GM12878 (cell line): ENCODE data around the gene IQGAP2. TPM values are rescaled to one million over a fixed set of nuclear protein-coding genes. Genes with fewer than 3 reads are reported as not detected.

Source experiments
- ATAC-seq: fragments of 200-7000 bp; cut with Tn5 transposase; 3 replicates; pipeline ENCODE4 v1.9.1; 2020; ENCODE audit warnings: mild to moderate bottlenecking, moderate library complexity
- BruUV-seq: library from RNA; stranded (reverse); fragments of 400-500 nt; replicated peaks from 2 replicates; lab custom pipeline; 2021; lab: Mats Ljungman, UMichigan
- CTCF ChIA-PET: fragments of 300-600 bp; sonication (Branson Sonifier 250); formaldehyde crosslinking; extraction: SDS; loops from one replicate; lab custom pipeline; 2021; ENCODE audit warnings: inconsistent platforms; lab: Yijun Ruan, JAX
- POLR2A ChIA-PET: fragments of 350-600 bp; formaldehyde crosslinking; extraction: SDS; loops from one replicate; lab custom pipeline; 2021; ENCODE audit warnings: inconsistent platforms; lab: Charles Lee
- RAD21 ChIA-PET: fragments of 300-600 bp; sonication (Branson Sonifier 250); formaldehyde crosslinking; loops from one replicate; lab custom pipeline; 2023; ENCODE audit warnings: antibody characterized with exemption; ENCODE audit not compliant: unreplicated experiment; lab: Charles Lee
- SMC1A ChIA-PET: fragments of 300-600 bp; sonication (Branson Sonifier 250); formaldehyde crosslinking; loops from one replicate; lab custom pipeline; 2023; ENCODE audit not compliant: unreplicated experiment, uncharacterized antibody; lab: Charles Lee
- DNase-seq: peaks from one replicate; pipeline ENCODE4 v3.0.0-alpha.2; 2011; ENCODE audit warnings: low read depth, low spot score
- FAIRE-seq: peaks from 3 replicates; lab custom pipeline; 2011; peaks lifted over from hg19 to GRCh38; lab: Jason Lieb, UNC
- H2AFZ ChIP-seq: 2 replicates; pipeline ENCODE4 v1.6.0; 2011; ENCODE audit warnings: low read depth, low read length, control low read depth; ENCODE audit not compliant: control insufficient read depth
- H3K27ac ChIP-seq: 2 replicates; pipeline ENCODE4 v1.5.1; 2011; ENCODE audit warnings: control low read depth; ENCODE audit not compliant: control insufficient read depth, insufficient read depth
- H3K27me3 ChIP-seq, 2 experiments: replicated peaks in 1 of 2; 2 replicates each; pipeline versions ENCODE4 v1.6.0 to v1.6.1; 2011; ENCODE audit warnings: low read length in 1 of 2; ENCODE audit not compliant: control insufficient read depth in 2 of 2, insufficient read depth in 2 of 2
- H3K36me3 ChIP-seq, 2 experiments: 2 replicates each; pipeline ENCODE4 v1.5.1; 2011; ENCODE audit warnings: low read length in 1 of 2; ENCODE audit not compliant: control insufficient read depth in 2 of 2, insufficient read depth in 2 of 2
- H3K4me1 ChIP-seq: 2 replicates; pipeline ENCODE4 v1.6.1; 2011; ENCODE audit warnings: mild to moderate bottlenecking, low read length, moderate library complexity, mixed read lengths; ENCODE audit not compliant: control insufficient read depth, insufficient read depth
- H3K4me2 ChIP-seq: 2 replicates; pipeline ENCODE4 v1.6.0; 2011; ENCODE audit warnings: control low read depth; ENCODE audit not compliant: control insufficient read depth, insufficient read depth
- H3K4me3 ChIP-seq: fragments of 200-600 bp; sonication (generic); 2 replicates; pipeline ENCODE4 v1.5.1; 2016
- H3K79me2 ChIP-seq: 2 replicates; pipeline ENCODE4 v1.6.0; 2011; ENCODE audit warnings: low read length; ENCODE audit not compliant: control insufficient read depth, insufficient read depth
- H3K9ac ChIP-seq: 2 replicates; pipeline ENCODE4 v1.8.0; 2011; ENCODE audit warnings: low read length, control low read depth, mixed read lengths; ENCODE audit not compliant: control insufficient read depth, insufficient read depth
- H3K9me3 ChIP-seq: replicated peaks from 3 replicates; pipeline ENCODE4 v1.5.1; 2011; ENCODE audit warnings: mild to moderate bottlenecking, low read length; ENCODE audit not compliant: control insufficient read depth, insufficient read depth
- H4K20me1 ChIP-seq: 2 replicates; pipeline ENCODE4 v1.6.0; 2011; ENCODE audit not compliant: control insufficient read depth, insufficient read depth
- GATAD2B ChIP-seq: fragments of 450-650 bp; conservative IDR thresholded peaks from 2 replicates; pipeline ENCODE4 v1.6.1; 2017; ENCODE audit warnings: low read depth, mild to moderate bottlenecking, moderate library complexity
- HDGF ChIP-seq: fragments of 450-650 bp; IDR thresholded peaks from 2 replicates; pipeline ENCODE4 v1.6.1; 2016; ENCODE audit warnings: antibody characterized with exemption
- IRF4 ChIP-seq: IDR thresholded peaks from 2 replicates; pipeline ENCODE4 v1.6.1; 2011; ENCODE audit warnings: low read depth, low read length
- KDM1A ChIP-seq: fragments of 200-600 bp; sonication (generic); IDR thresholded peaks from 2 replicates; pipeline ENCODE4 v1.6.1; 2016; ENCODE audit warnings: borderline replicate concordance
- NFYA ChIP-seq: IDR thresholded peaks from 2 replicates; pipeline ENCODE4 v1.6.1; 2011; ENCODE audit warnings: low read depth, mild to moderate bottlenecking, low read length, improper control_type of control experiment, borderline replicate concordance
- NR2C1 ChIP-seq: fragments of 450-650 bp; IDR thresholded peaks from 2 replicates; pipeline ENCODE4 v1.6.1; 2017; ENCODE audit warnings: antibody characterized with exemption, mild to moderate bottlenecking, moderate library complexity
- SIN3A ChIP-seq: IDR thresholded peaks from 2 replicates; pipeline ENCODE4 v1.6.1; 2012; ENCODE audit warnings: low read depth, low read length, improper control_type of control experiment
- SREBF2 ChIP-seq: IDR thresholded peaks from 2 replicates; pipeline ENCODE4 v1.6.1; 2012; ENCODE audit warnings: mild to moderate bottlenecking, low read length
- SRF ChIP-seq, 2 experiments: IDR thresholded peaks; 2 replicates each; pipeline ENCODE4 v1.6.1; 2011; ENCODE audit warnings: low read depth in 2 of 2, low read length in 2 of 2, mild to moderate bottlenecking in 1 of 2, moderate library complexity in 1 of 2
- ZNF207 ChIP-seq: fragments of 450-650 bp; IDR thresholded peaks from 2 replicates; pipeline ENCODE4 v1.6.1; 2014; ENCODE audit warnings: antibody characterized with exemption, mild to moderate bottlenecking, borderline replicate concordance
- WGBS: methylation state at CpG from one replicate; pipeline ENCODE4 v1.1.6; 2016; ENCODE audit warnings: low lambda C conversion rate; ENCODE audit not compliant: insufficient replicate concordance, insufficient coverage; ENCODE audit errors: missing lambda C conversion rate; 5-methylcytosine and 5-hydroxymethylcytosine counted together
- in situ Hi-C: fragments of 300-500 bp; cut with MboI; formaldehyde crosslinking; loops from 9 replicates; pipeline ENCODE4 v1.14.3; 2018; ENCODE audit warnings: mixed read lengths
- intact Hi-C: fragments of 100-400 bp; cut with micrococcal nuclease; formaldehyde crosslinking; loops from one replicate; pipeline ENCODE4 v1.14.2; 2022; ENCODE audit not compliant: unreplicated experiment
- polyA plus RNA-seq, 11 experiments: library from polyadenylated mRNA; depleted of rRNA in 4 of 11; unstranded in 6 of 11; stranded (reverse) in 5 of 11; fragments of >200 nt; fragmentation: Nextera tagmentation in 4 of 11; fragmentation: Illumina TruSeq in 1 of 11; extraction: Ambion mirVana in 4 of 11; extraction: Trizol in 1 of 11; gene quantifications; 1 replicate in 1 of 11; 2 replicates in 10 of 11; pipeline versions ENCODE4 v1.2.1 to v1.2.3, GENCODE V29; 2011 to 2016; ENCODE audit warnings: inconsistent platforms in 2 of 11, missing spikeins in 2 of 11, low read depth in 1 of 11
- total RNA-seq, 4 experiments: library from RNA; depleted of rRNA in 3 of 4; stranded (reverse); fragments of >200 nt in 3 of 4; fragmentation: Illumina TruSeq in 1 of 4; extraction: Trizol in 1 of 4; gene quantifications; 2 replicates each; pipeline versions ENCODE4 v1.2.1 to v1.2.3, GENCODE V29; 2013 to 2021

Gene IQGAP2
- total and polyA plus RNA-seq, 10 of the 15 experiments (the other 5 are each of a cell fraction or from before 2014, with no cell fraction given) = 14.5 to 41.4 (median 21.8) TPM

DNA sequence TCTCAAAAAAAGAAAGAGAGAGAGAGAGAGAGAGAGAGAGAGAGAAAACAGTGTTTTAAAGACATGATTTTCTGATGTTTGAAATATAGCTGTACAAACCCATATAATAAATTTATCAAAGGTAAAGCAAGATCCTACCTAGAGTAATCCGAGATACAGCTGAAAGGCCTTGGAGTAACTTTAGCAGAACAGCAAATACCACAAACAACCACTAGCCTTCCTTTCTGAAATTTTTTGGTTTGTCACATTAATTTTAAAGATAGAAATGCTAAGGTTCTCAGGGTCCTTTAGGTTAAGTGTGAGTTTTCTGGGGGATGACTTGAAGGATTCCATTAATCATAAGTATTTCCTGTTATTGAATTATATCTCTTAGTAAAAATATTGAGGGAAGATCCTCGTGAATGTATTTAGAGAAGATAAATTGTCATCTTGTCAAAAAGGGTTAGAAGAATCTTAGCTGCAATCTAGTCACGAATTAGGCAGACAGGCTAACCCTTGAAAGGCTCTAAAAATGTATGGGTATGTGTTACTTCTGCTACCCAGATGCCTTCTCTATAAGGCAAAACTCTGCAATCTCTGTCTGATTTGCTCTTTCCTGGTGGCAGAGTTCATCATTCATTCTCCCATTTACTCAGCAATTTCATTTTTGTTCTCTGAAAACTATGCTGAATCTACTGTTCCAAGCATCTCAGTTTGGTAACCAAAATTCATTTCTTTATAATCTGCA, 192.8 kb downstream of the IQGAP2 start:
- BruUV-seq = no TSS peak
- ATAC-seq (no peak), FAIRE-seq (peak; percentile 44), DNase-seq (no peak)
- H3K9me3 ChIP-seq = no peaks in the 10 kb centered on the region
- 58% methylated on average over 3 of the region's 3 CpGs for WGBS
- ChIA-PET RAD21 (interaction anchor here (0.6 to 1.9 kb wide), 2 partner anchors 48 to 179 kb away, joined by 3 to 7 read pairs; no protein-coding TSS in a partner anchor), POLR2A (interaction anchor here (0.6 kb wide), 1 partner anchor 10 kb away, joined by 3 read pairs; no protein-coding TSS in a partner anchor), CTCF (interaction anchor here (1.8 to 2.6 kb wide), 2 partner anchors 15 to 178 kb away, joined by 3 to 11 read pairs; no protein-coding TSS in a partner anchor), SMC1A (interaction anchor here (1.5 to 1.9 kb wide), 2 partner anchors 10 to 179 kb away, joined by 4 to 8 read pairs; no protein-coding TSS in a partner anchor)
- no peak overlapping the region for H3K4me2 ChIP-seq
- no peak overlapping the region for H2AFZ ChIP-seq
- no peaks in the 10 kb centered on the region for H3K4me1 ChIP-seq
- no peaks in the 10 kb centered on the region for H3K27me3 ChIP-seq
- no peak overlapping the region for H3K9ac ChIP-seq
- TF ChIP-seq NR2C1 (no peak), GATAD2B (no peak), SREBF2 (no peak), NFYA (no peak), KDM1A (no peak), IRF4 (no peak), SRF (IDR thresholded peaks at IDR 0.05; ENCODE audit: low read depth in 2 of 2, low read length in 2 of 2) (no peak), SIN3A (no peak), HDGF (no peak), ZNF207 (no peak)
- peaks cover 0 to 2% of the 10 kb centered on the region in 2 experiments; a peak in 2 of 4 replicates for H3K36me3 ChIP-seq
- intact Hi-C loops = no loop called here
- in situ Hi-C loops = loop anchor here (5.0 kb wide), 1 partner anchor 181 kb away; no protein-coding TSS in a partner anchor
- H3K79me2 ChIP-seq = no peaks in the 10 kb centered on the region
- H4K20me1 ChIP-seq = no peaks in the 10 kb centered on the region
- no peak overlapping the region for H3K4me3 ChIP-seq
- H3K27ac ChIP-seq = no peak overlapping the region
